AG08395 (cell line): ENCODE measurements around the gene TBX15.
A peak's percentile ranks its signal among the peaks of the same experiment; 100 is the strongest.
"Not testable (repeated sequence)": the region's sequence is repeated elsewhere in the genome, so short reads cannot be mapped to it uniquely, and the experiment has no call there.

Experiments
- DNase-seq: peaks from one replicate; pipeline ENCODE4 v3.0.0; 2012; ENCODE audit warnings: mixed read lengths, low spot score

TBX15 gene

DNA sequence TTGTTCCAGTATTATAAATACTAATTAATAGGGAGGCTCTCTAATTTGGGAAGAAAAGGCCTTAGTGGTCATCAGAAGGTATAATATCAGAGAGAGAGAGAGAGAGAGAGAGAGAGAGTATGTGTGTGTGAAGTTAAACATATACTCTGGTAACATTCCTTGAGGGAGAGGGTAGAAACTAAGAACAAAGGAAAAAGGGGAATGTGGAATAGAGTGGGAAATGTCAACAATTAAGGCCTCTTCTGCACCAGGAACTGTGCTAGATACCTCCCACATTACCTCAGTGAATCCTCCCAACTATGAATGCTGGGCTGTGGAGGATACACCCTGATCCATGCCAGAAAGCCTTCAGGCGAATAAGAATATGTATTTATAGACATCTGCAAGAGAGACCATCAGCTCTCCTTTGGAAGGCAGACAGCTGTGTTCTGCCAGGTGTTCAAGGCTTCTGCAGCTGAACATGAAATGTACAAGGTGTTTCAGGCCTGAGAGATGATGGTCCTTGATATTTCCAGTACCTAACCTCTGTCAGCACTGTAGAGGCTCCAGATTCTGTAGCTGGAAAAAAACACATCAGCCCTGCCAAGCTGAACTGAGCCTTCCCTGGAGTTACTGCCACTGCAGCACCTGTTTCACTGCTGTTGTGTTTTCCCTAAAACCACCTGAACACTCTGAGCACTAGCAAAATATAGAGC lies 29.1 kb downstream of the TBX15 start:
- no peak for DNase-seq

DNA sequence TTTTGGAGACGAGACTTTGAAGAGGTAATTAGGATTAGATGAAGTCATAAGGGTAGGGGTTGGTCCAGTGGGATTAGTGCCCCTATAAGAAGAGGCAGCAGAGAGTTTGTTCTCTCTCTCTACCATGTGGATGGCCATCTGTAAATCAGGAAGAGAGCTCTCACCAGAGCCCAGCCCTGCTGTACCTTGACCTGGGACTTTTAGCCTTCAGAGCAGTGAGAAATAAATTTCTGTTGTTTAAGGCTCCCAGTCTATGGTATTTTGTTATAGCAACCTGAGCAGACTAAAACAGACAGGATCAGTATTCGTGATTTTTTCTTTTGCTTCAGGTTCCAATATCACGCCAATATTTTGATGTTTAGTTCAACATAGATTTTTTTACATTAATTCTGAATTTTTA lies 30.0 kb downstream of the TBX15 start:
- no peak for DNase-seq

DNA sequence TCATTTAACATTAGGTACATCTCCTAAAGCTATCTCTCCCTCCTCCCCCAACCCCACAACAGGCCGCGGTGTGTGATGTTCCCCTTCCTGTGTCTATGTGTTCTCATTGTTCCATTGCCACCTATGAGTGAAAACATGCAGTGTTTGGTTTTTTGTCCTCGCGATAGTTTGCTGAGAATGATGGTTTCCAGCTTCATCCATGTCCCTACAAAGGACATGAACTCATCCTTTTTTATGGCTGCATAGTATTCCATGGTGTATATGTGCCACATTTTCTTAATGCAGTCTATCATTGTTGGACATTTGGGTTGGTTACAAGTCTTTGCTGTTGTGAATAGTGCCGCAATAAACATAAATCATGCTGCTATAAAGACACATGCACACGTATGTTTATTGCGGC lies 30.6 kb downstream of the TBX15 start:
- not testable (repeated sequence) for DNase-seq

DNA sequence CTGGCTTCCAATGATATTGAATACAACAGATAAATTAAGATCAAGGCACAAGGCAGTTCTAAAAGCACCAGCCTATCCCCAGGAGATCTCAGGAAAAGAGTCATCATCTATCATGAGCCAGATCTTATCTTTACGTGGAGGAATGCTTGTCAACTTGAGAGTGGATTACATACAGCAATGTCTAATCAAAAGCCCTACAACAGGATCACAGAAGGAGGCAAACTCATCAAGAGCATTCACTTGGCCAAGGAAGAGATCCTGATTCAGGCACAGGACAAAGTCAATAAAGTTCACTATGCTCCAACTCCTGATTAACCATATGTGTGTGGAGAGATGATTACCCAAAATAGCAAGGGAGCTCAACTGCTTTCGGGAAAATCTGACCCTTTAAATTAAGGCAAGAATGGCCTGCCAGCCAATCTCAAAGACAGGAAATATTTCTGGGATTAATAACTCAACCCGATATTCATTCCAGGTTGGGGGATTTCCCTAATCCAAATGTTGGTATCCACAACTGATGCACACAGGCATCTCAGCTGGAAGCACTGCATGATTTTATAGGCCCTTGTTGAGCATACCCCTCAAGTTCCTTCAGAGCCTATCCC lies 33.7 kb downstream of the TBX15 start:
- no peak for DNase-seq

GRCh38 chr1:118951270-118951936 lies 36.7 kb downstream of the TBX15 start:
- no peak for DNase-seq

DNA sequence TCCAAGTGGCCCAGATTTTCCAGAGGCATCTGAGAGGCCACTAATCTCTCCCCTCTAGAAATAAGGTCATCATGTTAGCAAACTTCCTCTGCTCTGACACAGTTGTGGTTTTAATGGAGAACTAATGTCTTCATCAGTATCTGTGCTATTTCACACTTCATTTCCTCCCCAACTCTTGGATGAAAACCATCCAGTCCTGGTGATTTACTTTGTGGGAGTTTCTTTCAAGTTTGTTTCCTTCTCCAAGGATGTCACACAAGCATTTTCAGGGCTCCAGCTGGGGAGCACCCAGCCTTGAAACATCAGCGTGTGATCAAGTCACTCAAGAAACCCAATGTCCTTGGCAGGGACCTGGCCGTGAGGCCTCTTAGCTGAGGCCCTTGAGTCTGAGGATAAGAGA lies 38.8 kb downstream of the TBX15 start:
- DNase-seq = peak; percentile 79

DNA sequence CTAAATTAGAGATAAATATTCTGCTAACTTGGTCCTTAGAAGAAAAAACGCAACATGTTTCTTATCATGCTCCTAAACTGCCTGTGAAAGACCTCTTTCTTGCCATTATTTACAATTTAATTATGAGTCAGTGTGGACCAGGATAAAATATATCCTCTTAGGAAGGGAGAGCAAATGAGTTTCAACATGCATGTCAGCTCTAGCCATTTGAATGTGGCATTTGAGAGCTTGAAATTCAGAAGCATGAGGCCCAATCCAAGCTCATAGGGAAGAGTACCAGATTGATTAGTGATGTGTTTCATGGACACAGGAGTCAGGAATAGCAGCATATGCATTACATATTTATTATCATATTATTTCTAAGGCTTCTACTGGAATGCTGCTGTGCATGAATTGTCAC lies 39.3 kb downstream of the TBX15 start:
- no peak for DNase-seq

DNA sequence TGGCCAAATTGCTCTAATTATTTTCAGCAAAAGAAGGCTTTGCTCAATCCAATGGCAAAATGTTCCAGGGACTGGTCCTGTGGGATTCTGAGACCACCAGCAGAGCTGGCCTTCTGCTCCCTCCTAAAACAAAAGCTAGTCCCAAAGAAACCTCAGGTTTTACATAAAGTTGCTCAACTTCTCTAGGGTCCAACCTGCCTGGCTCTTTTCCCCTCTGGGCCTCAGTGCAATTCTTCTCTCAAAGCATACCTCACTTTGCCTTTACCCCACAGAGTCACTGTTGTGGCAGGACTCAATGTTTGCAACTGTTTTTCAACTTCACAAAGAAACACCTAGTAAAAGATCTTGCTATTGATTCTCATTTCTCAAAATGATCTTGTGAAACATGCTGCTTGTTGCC lies 39.8 kb downstream of the TBX15 start:
- no peak for DNase-seq

DNA sequence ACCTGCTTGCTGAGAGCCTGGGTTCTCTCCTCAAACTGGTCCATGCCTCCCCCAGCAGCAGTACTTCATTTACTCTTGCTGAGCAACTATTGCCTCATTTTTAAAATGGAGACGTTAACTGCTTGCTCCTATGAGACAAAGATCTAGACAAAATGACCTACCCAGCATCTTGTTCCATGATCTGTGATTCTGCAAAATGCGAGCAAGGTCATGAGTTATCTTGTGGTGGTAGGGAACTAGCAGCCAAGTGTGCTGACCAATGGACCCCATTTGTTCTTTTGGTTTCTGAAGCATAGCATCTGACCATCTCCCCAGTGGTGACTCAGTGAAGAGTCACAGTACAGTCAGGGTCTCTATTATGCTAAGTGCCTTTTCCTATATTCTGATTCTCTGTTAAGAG lies 40.4 kb downstream of the TBX15 start:
- peak; percentile 74 for DNase-seq

- peak; percentile 26 for DNase-seq
Measured at GRCh38 chr1:118947003-118947765, 41.0 kb downstream of the TBX15 start.

DNA sequence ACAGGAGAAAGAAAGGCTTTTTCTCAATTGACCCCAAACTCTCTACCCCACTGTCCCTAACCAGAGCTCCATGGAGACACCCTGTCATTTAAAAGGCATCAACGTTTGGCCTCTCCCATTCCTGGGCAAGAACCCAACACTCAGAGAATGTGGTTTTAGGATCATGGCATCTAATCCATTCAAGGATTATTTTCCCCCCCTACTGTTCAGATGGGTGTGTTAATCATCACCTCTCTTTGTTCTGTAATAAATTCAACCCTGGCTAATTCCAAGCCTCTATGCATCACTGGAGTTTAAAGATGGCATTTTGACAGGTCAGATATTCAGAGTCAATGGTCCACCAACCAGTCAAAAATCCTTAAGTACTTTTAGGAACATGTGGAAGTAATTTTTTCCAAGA lies 42.7 kb downstream of the TBX15 start:
- peak; percentile 66 for DNase-seq

- no peak for DNase-seq
Measured at GRCh38 chr1:118944546-118944945, 43.6 kb downstream of the TBX15 start.

- peak; percentile 52 for DNase-seq
Measured at GRCh38 chr1:118944133-118944532, 44.0 kb downstream of the TBX15 start.

DNA sequence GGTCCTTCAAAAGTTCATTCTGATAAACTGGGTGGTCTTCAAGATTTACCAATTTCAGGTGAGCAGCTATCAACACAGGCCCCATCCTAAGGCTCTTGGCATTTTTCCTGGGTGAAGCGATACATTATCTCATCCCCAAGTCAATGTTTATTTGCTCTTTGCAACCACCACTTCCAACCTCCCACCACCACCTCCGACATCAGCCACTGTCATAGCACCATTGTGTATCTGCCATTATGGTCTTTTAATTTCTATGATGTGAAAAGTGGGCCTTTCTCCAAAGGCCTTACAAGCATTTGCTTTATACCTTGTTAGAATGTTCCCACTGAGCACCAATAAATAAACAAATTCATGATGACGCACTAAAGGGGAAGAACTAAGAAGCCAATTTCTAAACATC lies 47.2 kb downstream of the TBX15 start:
- DNase-seq = no peak

DNA sequence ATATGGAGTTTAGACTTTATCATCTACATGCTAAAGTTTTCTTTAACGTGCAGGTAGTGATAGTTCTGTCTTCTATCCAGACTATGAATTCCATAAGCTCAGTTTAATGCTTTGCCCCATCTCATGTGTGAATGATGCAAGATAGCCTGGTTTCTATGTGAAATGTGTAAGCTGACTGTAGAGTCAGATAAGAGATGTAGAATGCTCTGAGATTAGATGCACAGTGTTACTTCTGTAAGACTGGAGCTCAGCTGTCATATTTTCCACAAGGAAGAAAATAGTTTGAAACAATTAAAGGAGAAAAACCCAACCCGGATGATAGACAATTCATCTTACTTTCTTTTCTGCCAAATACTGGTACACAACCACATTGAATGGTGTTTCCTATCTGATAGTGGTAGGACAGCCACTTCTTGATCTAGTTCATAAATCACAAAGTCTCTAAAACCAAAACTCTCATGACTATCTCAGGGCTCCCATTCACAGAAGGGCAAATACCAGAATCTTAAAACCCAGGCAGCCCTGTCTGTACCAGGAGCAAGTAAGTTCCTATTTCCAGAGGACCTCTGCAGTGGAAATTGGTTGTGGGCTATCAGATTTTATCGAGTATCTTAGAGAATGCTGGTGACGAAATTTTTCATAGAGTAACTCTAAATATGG lies 50.6 kb downstream of the TBX15 start:
- no peak for DNase-seq

GRCh38 chr1:118934706-118935105 lies 53.4 kb downstream of the TBX15 start:
- DNase-seq = no peak

DNA sequence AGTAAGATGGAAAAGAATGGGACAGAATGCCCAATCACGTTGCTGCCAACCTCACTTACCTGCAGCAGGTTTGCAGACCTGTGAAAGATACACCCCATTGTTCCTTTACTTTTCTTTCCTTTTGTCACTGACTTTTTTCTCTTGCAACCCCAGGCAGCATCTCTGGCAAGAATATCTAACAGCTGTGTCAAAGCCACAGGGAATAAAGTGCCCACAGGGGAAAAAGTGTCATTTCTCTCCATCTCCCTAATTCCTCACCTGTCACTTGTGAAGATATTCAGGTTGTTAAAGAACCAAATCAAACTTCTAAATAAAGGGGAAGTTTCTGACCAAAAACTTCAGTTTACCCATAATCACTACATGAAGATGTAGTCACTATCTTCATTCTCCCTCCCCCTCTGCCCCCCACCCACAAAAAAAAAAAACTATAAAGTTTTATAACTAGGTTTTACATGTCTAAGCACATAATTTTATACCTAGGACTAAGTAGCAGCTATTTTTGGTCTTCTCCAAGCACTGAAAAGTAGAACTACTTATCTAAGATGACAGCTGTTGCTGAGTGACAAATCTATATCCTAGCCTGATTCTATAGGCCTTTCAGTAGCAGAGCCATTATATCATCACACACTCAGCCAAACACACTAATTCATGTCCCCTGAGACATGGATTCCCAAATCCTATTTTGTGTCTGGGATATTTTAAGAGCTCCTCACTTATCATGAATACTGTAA lies 54.9 kb downstream of the TBX15 start:
- DNase-seq = no peak

DNA sequence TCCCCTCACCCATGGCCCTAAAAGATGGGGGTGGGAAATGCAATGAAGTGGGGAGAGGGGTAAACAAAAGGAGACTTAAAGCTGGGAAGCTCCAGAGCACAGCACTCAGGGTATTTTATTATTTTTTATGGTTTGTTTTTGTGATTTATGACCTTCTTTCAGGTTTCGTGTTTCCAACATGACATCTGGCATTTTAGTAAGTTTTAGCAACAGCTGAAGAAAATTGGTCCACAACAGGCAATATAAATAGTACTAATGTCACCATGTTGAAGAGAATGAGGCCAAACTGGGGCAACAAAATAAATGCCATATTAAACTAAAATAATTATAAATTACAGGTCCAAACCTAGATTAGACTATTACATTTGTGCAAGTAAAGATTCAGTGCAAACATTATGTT lies 56.3 kb downstream of the TBX15 start:
- no peak for DNase-seq

DNA sequence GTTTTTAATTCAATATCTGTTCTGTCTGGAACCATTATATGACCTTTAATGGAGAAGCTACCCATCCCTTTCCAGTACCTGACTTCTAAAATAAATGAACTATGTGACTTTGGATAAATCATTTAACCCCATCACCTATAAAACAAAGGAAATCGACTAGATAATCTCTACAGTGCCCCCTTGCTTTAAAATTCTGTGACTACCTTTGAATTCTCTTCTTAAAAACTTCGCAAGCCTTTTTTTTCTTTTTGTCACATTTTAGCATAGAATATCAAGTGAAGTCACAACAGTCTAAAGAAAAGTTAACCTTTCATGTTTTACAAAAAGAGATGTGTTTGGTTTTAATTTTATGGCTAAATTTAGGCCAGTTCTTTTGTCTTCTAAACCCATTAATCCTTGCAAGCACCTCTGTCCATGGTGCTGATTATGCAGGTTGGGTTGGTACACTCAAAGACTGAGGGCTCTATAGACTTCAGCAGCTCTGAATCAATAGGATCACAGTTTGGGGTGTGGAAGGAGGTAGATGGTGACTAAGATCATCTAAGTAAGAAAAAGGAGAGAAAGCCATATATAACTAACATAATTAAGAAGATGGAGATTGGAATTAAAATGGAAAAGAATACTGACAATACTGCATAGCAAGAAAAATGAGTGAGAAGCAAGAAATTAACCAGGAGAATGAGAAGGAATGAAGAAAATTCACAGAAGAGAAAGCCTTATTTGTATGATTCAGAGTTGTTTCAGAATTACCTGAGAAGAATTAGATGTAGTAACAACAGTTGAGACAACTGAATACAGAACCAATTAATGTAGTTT lies 59.2 kb downstream of the TBX15 start:
- no peak for DNase-seq

- DNase-seq = no peak
Measured at GRCh38 chr1:118927427-118928187, 60.5 kb downstream of the TBX15 start.
